Measurements from ENCODE around the gene FLG. TPM values are rescaled to one million over a fixed set of nuclear protein-coding genes. Genes with fewer than 3 reads are reported as not detected.

FLG gene
- total and polyA plus RNA-seq, 2 experiments from 2014 or later, result 0.03 TPM; not detected in 1

- no peaks in the 10 kb centered on the region for H3K27me3 Mint-ChIP-seq (ENCODE audit: insufficient read depth, low read depth, poor library complexity)
- H3K27ac ChIP-seq (ENCODE audit: low read depth), result no peak overlapping the region
- no peaks in the 10 kb centered on the region for H3K4me1 ChIP-seq (ENCODE audit: insufficient read depth)
- H3K79me2 ChIP-seq (replicated peaks; ENCODE audit: insufficient read depth), result no peaks in the 10 kb centered on the region
- H3K4me1 Mint-ChIP-seq, result no peaks in the 10 kb centered on the region
- ATAC-seq (no peak), DNase-seq (ENCODE audit: low spot score) (no peak)
- no peak for TF ChIP-seq EZH2 (IDR thresholded peaks at IDR 0.05; ENCODE audit: low read depth, unreplicated experiment)
- TF ChIP-seq ZNF331 (CRISPR knock-in tag; IDR thresholded peaks at IDR 0.05; ENCODE audit: low read depth), result no peak
- no peak for TF ChIP-seq ZNF462 (CRISPR knock-in tag; IDR thresholded peaks at IDR 0.05)
- TF ChIP-seq CREB1 (CRISPR knock-in tag; IDR thresholded peaks at IDR 0.05; ENCODE audit: low read depth), result no peak
- TF ChIP-seq REST (IDR thresholded peaks at IDR 0.05; ENCODE audit: unreplicated experiment), result no peak
- no peak for TF ChIP-seq JUNB (IDR thresholded peaks at IDR 0.05; ENCODE audit: unreplicated experiment)
- no peak for TF ChIP-seq POLR2AphosphoS5 (IDR thresholded peaks at IDR 0.05; ENCODE audit: low read depth)
- no peak for TF ChIP-seq EZH2phosphoT487 (IDR thresholded peaks at IDR 0.05; ENCODE audit: unreplicated experiment)
- no peaks in the 10 kb centered on the region for H3F3A ChIP-seq (replicated peaks; ENCODE audit: low read depth)
- no peak overlapping the region for H3K4me3 ChIP-seq
- peaks cover 3% of the 10 kb centered on the region; the same call in 1 of the 3 replicates for H3K36me3 Mint-ChIP-seq (ENCODE audit: low read depth)
- no peaks in the 10 kb centered on the region for H3K27me3 ChIP-seq (ENCODE audit: insufficient read depth)
- H3K9me3 Mint-ChIP-seq, result peaks cover 14% of the 10 kb centered on the region; the same call in 2 of the 3 replicates
- no peak overlapping the region for H3K4me3 Mint-ChIP-seq
- H3K9me2 ChIP-seq (ENCODE audit: insufficient read depth), result no peaks in the 10 kb centered on the region
- H4K20me1 ChIP-seq (replicated peaks; ENCODE audit: insufficient read depth), result no peaks in the 10 kb centered on the region
- H2AFZ ChIP-seq, result no peak overlapping the region
- H3K36me3 ChIP-seq (ENCODE audit: insufficient read depth), result no peaks in the 10 kb centered on the region
- H3K4me2 ChIP-seq, result no peak overlapping the region
- no peak overlapping the region for H3K27ac Mint-ChIP-seq
Measured at GRCh38 chr1:152367436-152367835, 42.4 kb upstream of the FLG start.

All from GM23338 (cell line).